ENCODE results near the gene FOXP3. TPM values are rescaled to one million over a fixed set of nuclear protein-coding genes. Genes with fewer than 3 reads are reported as not detected.

The FOXP3 gene
- total RNA-seq, 1 experiment from 2014 or later: 0.68 TPM

DNA sequence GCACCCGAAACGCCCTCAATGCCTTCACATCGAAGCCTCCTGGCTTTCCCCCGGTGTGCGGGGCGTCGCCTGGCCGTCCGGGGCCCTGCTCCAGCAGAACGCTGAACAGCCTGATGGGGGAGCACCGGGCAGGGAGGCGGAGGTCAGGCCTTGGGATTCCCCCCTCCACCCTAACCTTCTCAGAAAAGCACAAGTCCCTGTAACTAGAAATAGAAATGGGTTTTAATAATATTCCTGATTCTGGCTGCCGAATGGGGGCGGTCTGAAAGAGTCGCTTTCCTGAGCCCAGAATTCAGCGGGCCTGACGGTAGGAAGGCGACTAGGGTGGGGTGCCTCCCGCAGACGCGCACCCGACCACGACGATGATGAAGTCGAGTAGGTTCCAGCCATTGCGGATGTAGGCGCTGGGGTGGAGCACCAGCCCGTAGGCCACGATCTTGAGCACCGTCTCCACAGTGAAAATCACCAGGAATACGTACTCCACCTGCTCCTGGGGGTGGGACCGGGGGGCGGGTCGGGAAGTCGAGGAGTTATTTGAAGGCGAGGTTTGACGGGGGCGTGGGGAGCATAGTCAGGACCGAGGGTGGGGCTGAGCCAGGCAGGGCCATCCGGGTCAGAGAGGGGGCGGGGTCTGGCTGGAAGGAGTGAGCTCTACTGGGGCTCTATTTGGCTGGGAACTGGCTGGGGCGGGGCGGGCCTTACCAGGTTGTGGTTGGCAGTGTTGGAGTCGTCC, 33.8 kb downstream of the FOXP3 start:
- Histone ChIP-seq H2BK120ac (ENCODE audit: low read depth, low read length, poor library complexity, severe bottlenecking) (no peak overlapping the region), H3K27me3 (ENCODE audit: insufficient read depth, low read length) (no peaks in the 10 kb centered on the region), H3K79me1 (ENCODE audit: insufficient read depth, low read depth, low read length, poor library complexity, severe bottlenecking) (no peaks in the 10 kb centered on the region), H3K27ac (ENCODE audit: insufficient read length, low read depth, low read length) (no peak overlapping the region), H4K91ac (ENCODE audit: insufficient read length, low read depth, low read length) (no peak overlapping the region), H3K56ac (ENCODE audit: insufficient read length, low read depth, low read length) (no peak overlapping the region), H3K4ac (ENCODE audit: low read depth, low read length) (no peak overlapping the region), H3K4me2 (ENCODE audit: insufficient read depth, insufficient read length, low read length) (peak overlapping the region; percentile 62), H3K9ac (ENCODE audit: extremely low read depth, insufficient read length, low read length) (no peak overlapping the region), H2BK20ac (ENCODE audit: low read depth, low read length, poor library complexity, severe bottlenecking) (no peak overlapping the region), H3K4me1 (ENCODE audit: insufficient read depth, low read length) (no peaks in the 10 kb centered on the region; the same call in 1 of the 2 replicates), H3K14ac (ENCODE audit: insufficient read depth, low read length) (0 out of 2 replicates have a peak overlapping the region, but pooled peaks have one; percentile 1), H3K9me3 (ENCODE audit: control insufficient read depth, low read depth, low read length) (peaks cover 16% of the 10 kb centered on the region), H2AK5ac (ENCODE audit: insufficient read length, low read length) (no peak overlapping the region), H4K5ac (ENCODE audit: insufficient read length, low read depth, low read length) (no peak overlapping the region), H3K23me2 (ENCODE audit: insufficient read length, low read depth, low read length, poor library complexity, severe bottlenecking) (no peaks in the 10 kb centered on the region), H2BK5ac (ENCODE audit: insufficient read length, low read length) (no peak overlapping the region), H4K8ac (replicated peaks; ENCODE audit: insufficient read length, low read depth, low read length) (no peak overlapping the region), H4K20me1 (ENCODE audit: control insufficient read depth, insufficient read depth, insufficient read length) (no peaks in the 10 kb centered on the region), H3K18ac (ENCODE audit: insufficient read length, low read depth, low read length) (peak overlapping the region; percentile 35), H3K23ac (ENCODE audit: insufficient read length, low read depth, low read length) (no peak overlapping the region), H3T11ph (ENCODE audit: low read length) (no peak overlapping the region), H2AFZ (ENCODE audit: low read length) (no peak overlapping the region), H2BK12ac (ENCODE audit: insufficient read length, low read depth, low read length) (no peak overlapping the region), H3K79me2 (ENCODE audit: insufficient read depth, low read length) (no peaks in the 10 kb centered on the region), H2BK15ac (ENCODE audit: low read depth, low read length) (no peak overlapping the region)
- peak; percentile 86 for DNase-seq
- H3K9me3 Mint-ChIP-seq: peaks cover 63 to 82% of the 10 kb centered on the region in 2 experiments
- H3K27me3 Mint-ChIP-seq (ENCODE audit: low read depth): peaks cover 4% of the 10 kb centered on the region
- TF ChIP-seq, protein P1, sequence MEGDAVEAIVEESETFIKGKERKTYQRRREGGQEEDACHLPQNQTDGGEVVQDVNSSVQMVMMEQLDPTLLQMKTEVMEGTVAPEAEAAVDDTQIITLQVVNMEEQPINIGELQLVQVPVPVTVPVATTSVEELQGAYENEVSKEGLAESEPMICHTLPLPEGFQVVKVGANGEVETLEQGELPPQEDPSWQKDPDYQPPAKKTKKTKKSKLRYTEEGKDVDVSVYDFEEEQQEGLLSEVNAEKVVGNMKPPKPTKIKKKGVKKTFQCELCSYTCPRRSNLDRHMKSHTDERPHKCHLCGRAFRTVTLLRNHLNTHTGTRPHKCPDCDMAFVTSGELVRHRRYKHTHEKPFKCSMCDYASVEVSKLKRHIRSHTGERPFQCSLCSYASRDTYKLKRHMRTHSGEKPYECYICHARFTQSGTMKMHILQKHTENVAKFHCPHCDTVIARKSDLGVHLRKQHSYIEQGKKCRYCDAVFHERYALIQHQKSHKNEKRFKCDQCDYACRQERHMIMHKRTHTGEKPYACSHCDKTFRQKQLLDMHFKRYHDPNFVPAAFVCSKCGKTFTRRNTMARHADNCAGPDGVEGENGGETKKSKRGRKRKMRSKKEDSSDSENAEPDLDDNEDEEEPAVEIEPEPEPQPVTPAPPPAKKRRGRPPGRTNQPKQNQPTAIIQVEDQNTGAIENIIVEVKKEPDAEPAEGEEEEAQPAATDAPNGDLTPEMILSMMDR (conservative IDR thresholded peaks at IDR 0.05): peak; percentile 33; the same call in 1 of the 3 replicates
- WGBS (ENCODE audit: extremely low coverage, insufficient read length, low lambda C conversion rate): no CpG with 5 or more reads among the region's 44 CpGs
- peaks cover 0 to 4% (median 1%) of the 10 kb centered on the region in 3 experiments; a peak in 4 of 7 replicates for H3K36me3 Mint-ChIP-seq (ENCODE audit: insufficient read depth in 1 of 3, low read depth in 3 of 3)
- peaks cover 9 to 25% of the 10 kb centered on the region in 2 experiments for H3K4me1 Mint-ChIP-seq
- H3K4me3 Mint-ChIP-seq: peak overlapping the region; percentile 69 to 81
- peak overlapping the region in 2 of 3 experiments; percentile 68 to 88; a peak in 4 of 7 replicates for H3K27ac Mint-ChIP-seq
